ENCODE results near the gene DOK7. TPM values are rescaled to one million over a fixed set of nuclear protein-coding genes. Genes with fewer than 3 reads are reported as not detected.
A peak's percentile ranks its signal among the peaks of the same experiment; 100 is the strongest.

DOK7 gene
- total and polyA plus RNA-seq, 2 donors (not counting 1 experiment from before 2014, with no cell fraction given), result 0.17 TPM; not detected in 1

- Histone ChIP-seq H3K4me3 (replicated peaks in 1 of 4; ENCODE audit: control extremely low read depth in 1 of 4, insufficient read depth in 1 of 4, low read depth in 3 of 4, low read length in 4 of 4) (no peak overlapping the region), H3K9ac (ENCODE audit: insufficient read depth, low read length) (no peak overlapping the region), H3K27me3 (ENCODE audit: control insufficient read depth, insufficient read depth, low read length) (peaks cover 24% of the 10 kb centered on the region), H4K20me1 (ENCODE audit: control insufficient read depth, extremely low read depth, insufficient read depth, low read length) (no peaks in the 10 kb centered on the region), H3K4me1 (ENCODE audit: control insufficient read depth, extremely low read depth, insufficient read depth, low read length) (no peaks in the 10 kb centered on the region), H3K9me3 (ENCODE audit: control insufficient read depth, insufficient read depth, low read depth, low read length) (no peaks in the 10 kb centered on the region), H3K79me2 (ENCODE audit: control insufficient read depth, insufficient read depth, low read length) (no peaks in the 10 kb centered on the region), H2AFZ (ENCODE audit: low read length) (no peak overlapping the region), H3K36me3 (ENCODE audit: control insufficient read depth, insufficient read depth, low read length) (no peaks in the 10 kb centered on the region), H3K4me2 (ENCODE audit: extremely low read depth, insufficient read depth, low read length) (no peak overlapping the region), H3K27ac (ENCODE audit: insufficient read depth, low read length) (no peak overlapping the region)
- peak; percentile 13 to 27 for DNase-seq (ENCODE audit: low read depth in 2 of 2)
- TF ChIP-seq EZH2 (IDR thresholded peaks at IDR 0.05; ENCODE audit: low read length, missing control alignments) (no peak), CTCF (conservative IDR thresholded peaks at IDR 0.05 in 1 of 2, IDR thresholded peaks at IDR 0.05 in 1 of 2; ENCODE audit: low read depth in 1 of 2, low read length in 2 of 2) (no peak)
Observed at GRCh38 chr4:3492741-3493719, 29.9 kb downstream of the DOK7 start.

GRCh38 chr4:3493720-3494461, 30.8 kb downstream of the DOK7 start:
- H3K9ac ChIP-seq (ENCODE audit: insufficient read depth, low read length), result no peak overlapping the region
- no peak for DNase-seq (ENCODE audit: low read depth in 2 of 2)
- no peak for TF ChIP-seq EZH2 (IDR thresholded peaks at IDR 0.05; ENCODE audit: low read length, missing control alignments)
- no peak for TF ChIP-seq CTCF (conservative IDR thresholded peaks at IDR 0.05 in 1 of 2, IDR thresholded peaks at IDR 0.05 in 1 of 2; ENCODE audit: low read depth in 1 of 2, low read length in 2 of 2)
- peaks cover 24% of the 10 kb centered on the region for H3K27me3 ChIP-seq (ENCODE audit: control insufficient read depth, insufficient read depth, low read length)
- no peaks in the 10 kb centered on the region for H3K79me2 ChIP-seq (ENCODE audit: control insufficient read depth, insufficient read depth, low read length)
- H3K27ac ChIP-seq (ENCODE audit: insufficient read depth, low read length), result no peak overlapping the region
- H3K4me3 ChIP-seq (replicated peaks in 1 of 4; ENCODE audit: control extremely low read depth in 1 of 4, insufficient read depth in 1 of 4, low read depth in 3 of 4, low read length in 4 of 4), result no peak overlapping the region
- no peaks in the 10 kb centered on the region for H3K36me3 ChIP-seq (ENCODE audit: control insufficient read depth, insufficient read depth, low read length)
- H3K4me2 ChIP-seq (ENCODE audit: extremely low read depth, insufficient read depth, low read length), result no peak overlapping the region
- H4K20me1 ChIP-seq (ENCODE audit: control insufficient read depth, extremely low read depth, insufficient read depth, low read length), result no peaks in the 10 kb centered on the region
- no peaks in the 10 kb centered on the region for H3K4me1 ChIP-seq (ENCODE audit: control insufficient read depth, extremely low read depth, insufficient read depth, low read length)
- H3K9me3 ChIP-seq (ENCODE audit: control insufficient read depth, insufficient read depth, low read depth, low read length), result no peaks in the 10 kb centered on the region
- no peak overlapping the region for H2AFZ ChIP-seq (ENCODE audit: low read length)

- no peaks in the 10 kb centered on the region for H3K9me3 ChIP-seq (ENCODE audit: control insufficient read depth, insufficient read depth, low read depth, low read length)
- TF ChIP-seq EZH2 (IDR thresholded peaks at IDR 0.05; ENCODE audit: low read length, missing control alignments), result no peak
- no peak for TF ChIP-seq CTCF (conservative IDR thresholded peaks at IDR 0.05 in 1 of 2, IDR thresholded peaks at IDR 0.05 in 1 of 2; ENCODE audit: low read depth in 1 of 2, low read length in 2 of 2)
- H3K4me2 ChIP-seq (ENCODE audit: extremely low read depth, insufficient read depth, low read length), result no peak overlapping the region
- H3K36me3 ChIP-seq (ENCODE audit: control insufficient read depth, insufficient read depth, low read length), result no peaks in the 10 kb centered on the region
- H3K4me3 ChIP-seq (replicated peaks in 1 of 4; ENCODE audit: control extremely low read depth in 1 of 4, insufficient read depth in 1 of 4, low read depth in 3 of 4, low read length in 4 of 4), result no peak overlapping the region
- H3K79me2 ChIP-seq (ENCODE audit: control insufficient read depth, insufficient read depth, low read length), result no peaks in the 10 kb centered on the region
- H4K20me1 ChIP-seq (ENCODE audit: control insufficient read depth, extremely low read depth, insufficient read depth, low read length), result no peaks in the 10 kb centered on the region
- no peak overlapping the region for H3K9ac ChIP-seq (ENCODE audit: insufficient read depth, low read length)
- no peak overlapping the region for H2AFZ ChIP-seq (ENCODE audit: low read length)
- DNase-seq (ENCODE audit: low read depth in 2 of 2), result no peak
- H3K27me3 ChIP-seq (ENCODE audit: control insufficient read depth, insufficient read depth, low read length), result peaks cover 24% of the 10 kb centered on the region
- no peaks in the 10 kb centered on the region for H3K4me1 ChIP-seq (ENCODE audit: control insufficient read depth, extremely low read depth, insufficient read depth, low read length)
- no peak overlapping the region for H3K27ac ChIP-seq (ENCODE audit: insufficient read depth, low read length)
Observed at GRCh38 chr4:3494462-3494871, 31.4 kb downstream of the DOK7 start.

Measured in fibroblast of lung (primary cell).